HepG2 (cell line): Measurements from ENCODE around the gene HSPA1A. TPM values are rescaled to one million over a fixed set of nuclear protein-coding genes. Genes with fewer than 3 reads are reported as not detected.

Experiments
- ARID3A ChIP-seq: IDR thresholded peaks from 2 replicates; pipeline ENCODE4 v1.6.1; 2012; ENCODE audit warnings: low read depth, low read length, improper control_type of control experiment
- BATF2 ChIP-seq: sonication (generic); formaldehyde crosslinking; IDR thresholded peaks from 2 replicates; pipeline ENCODE4 v1.8.0; 2022; ENCODE audit warnings: mild to moderate bottlenecking, missing genetic modification reagents, moderate library complexity
- ESRRA ChIP-seq: sonication (generic); formaldehyde crosslinking; IDR thresholded peaks from 2 replicates; pipeline ENCODE4 v1.5.1; 2020; ENCODE audit warnings: mild to moderate bottlenecking, low read depth, missing genetic modification reagents
- HMGXB4 ChIP-seq, 2 experiments: sonication (generic) in 1 of 2; formaldehyde crosslinking in 1 of 2; IDR thresholded peaks; 2 replicates each; pipeline versions ENCODE4 v1.4.0 to v1.6.1; 2018 to 2020; ENCODE audit warnings: missing genetic modification reagents in 2 of 2, borderline replicate concordance in 1 of 2, low read depth in 1 of 2, mild to moderate bottlenecking in 1 of 2, missing biosample characterization in 1 of 2
- MLLT10 ChIP-seq: sonication (generic); formaldehyde crosslinking; IDR thresholded peaks from 2 replicates; pipeline ENCODE4 v1.4.0; 2020; ENCODE audit warnings: missing genetic modification reagents
- NCOA2 ChIP-seq: sonication (generic); formaldehyde crosslinking; IDR thresholded peaks from 2 replicates; pipeline ENCODE4 v1.8.0; 2022; ENCODE audit warnings: inconsistent platforms
- U2AF1 ChIP-seq: fragments of 200-400 bp; formaldehyde crosslinking; optimal IDR thresholded peaks from 2 replicates; pipeline ENCODE3; 2017; ENCODE audit warnings: mild to moderate bottlenecking, low read depth, low read length
- ZBTB39 ChIP-seq: sonication (generic); formaldehyde crosslinking; IDR thresholded peaks from 2 replicates; pipeline ENCODE4 v1.5.0; 2020; ENCODE audit warnings: missing genetic modification reagents
- ZFAT ChIP-seq: sonication (generic); formaldehyde crosslinking; conservative IDR thresholded peaks from 2 replicates; pipeline ENCODE4 v1.8.1; 2023; ENCODE audit warnings: missing genetic modification reagents, inconsistent platforms
- ZFP36L1 ChIP-seq: sonication (generic); formaldehyde crosslinking; IDR thresholded peaks from 2 replicates; pipeline ENCODE4 v1.8.0; 2022; ENCODE audit warnings: mild to moderate bottlenecking, missing genetic modification reagents, moderate library complexity
- ZMYM3 ChIP-seq: sonication (generic); formaldehyde crosslinking; IDR thresholded peaks from 2 replicates; pipeline ENCODE4 v1.5.1; 2020; ENCODE audit warnings: mild to moderate bottlenecking, missing genetic modification reagents
- ZNF280B ChIP-seq: sonication (generic); formaldehyde crosslinking; IDR thresholded peaks from 2 replicates; pipeline ENCODE4 v1.5.0; 2020; ENCODE audit warnings: missing genetic modification reagents, mild to moderate bottlenecking, borderline replicate concordance
- ZNF563 ChIP-seq: sonication (generic); formaldehyde crosslinking; IDR thresholded peaks from 2 replicates; pipeline ENCODE4 v1.8.0; 2022; ENCODE audit warnings: mild to moderate bottlenecking, moderate library complexity, missing genetic modification reagents
- ZNF891 ChIP-seq: sonication (generic); formaldehyde crosslinking; IDR thresholded peaks from 2 replicates; pipeline ENCODE4 v1.5.0; 2020; ENCODE audit warnings: mild to moderate bottlenecking, missing genetic modification reagents
- polyA plus RNA-seq, 8 experiments: library from polyadenylated mRNA; depleted of rRNA in 3 of 8; stranded (reverse) in 7 of 8; unstranded in 1 of 8; fragments of >200 nt; fragmentation: Illumina TruSeq in 4 of 8; extraction: Trizol in 4 of 8; gene quantifications; 2 replicates each; pipeline versions ENCODE4 v1.2.1 to v1.2.3, GENCODE V29; 2011 to 2016; ENCODE audit warnings: low read depth in 4 of 8, missing spikeins in 1 of 8, mixed read lengths in 1 of 8; ENCODE audit not compliant: insufficient read depth in 1 of 8
- total RNA-seq, 5 experiments: library from RNA; depleted of rRNA; stranded (reverse); fragments of >200 nt; fragmentation: Illumina TruSeq; extraction: Trizol; gene quantifications; 2 replicates each; pipeline ENCODE4 v1.2.3, GENCODE V29; 2016; ENCODE audit warnings: low read depth in 1 of 5
- TF ChIP-seq, protein P1 (sequence below): sonication (generic); formaldehyde crosslinking; conservative IDR thresholded peaks from 2 replicates; pipeline ENCODE4 v1.4.0; 2020; ENCODE audit warnings: missing genetic modification reagents
- TF ChIP-seq, protein P2 (sequence below): IDR thresholded peaks from 2 replicates; pipeline ENCODE4 v1.6.1; 2016; ENCODE audit warnings: missing genetic modification reagents, missing compliant biosample characterization

HSPA1A gene
- total and polyA plus RNA-seq, 2 of the 13 experiments (the other 11 are each of a cell fraction or from before 2014, with no cell fraction given) = 44.5 to 85.0 TPM

DNA sequence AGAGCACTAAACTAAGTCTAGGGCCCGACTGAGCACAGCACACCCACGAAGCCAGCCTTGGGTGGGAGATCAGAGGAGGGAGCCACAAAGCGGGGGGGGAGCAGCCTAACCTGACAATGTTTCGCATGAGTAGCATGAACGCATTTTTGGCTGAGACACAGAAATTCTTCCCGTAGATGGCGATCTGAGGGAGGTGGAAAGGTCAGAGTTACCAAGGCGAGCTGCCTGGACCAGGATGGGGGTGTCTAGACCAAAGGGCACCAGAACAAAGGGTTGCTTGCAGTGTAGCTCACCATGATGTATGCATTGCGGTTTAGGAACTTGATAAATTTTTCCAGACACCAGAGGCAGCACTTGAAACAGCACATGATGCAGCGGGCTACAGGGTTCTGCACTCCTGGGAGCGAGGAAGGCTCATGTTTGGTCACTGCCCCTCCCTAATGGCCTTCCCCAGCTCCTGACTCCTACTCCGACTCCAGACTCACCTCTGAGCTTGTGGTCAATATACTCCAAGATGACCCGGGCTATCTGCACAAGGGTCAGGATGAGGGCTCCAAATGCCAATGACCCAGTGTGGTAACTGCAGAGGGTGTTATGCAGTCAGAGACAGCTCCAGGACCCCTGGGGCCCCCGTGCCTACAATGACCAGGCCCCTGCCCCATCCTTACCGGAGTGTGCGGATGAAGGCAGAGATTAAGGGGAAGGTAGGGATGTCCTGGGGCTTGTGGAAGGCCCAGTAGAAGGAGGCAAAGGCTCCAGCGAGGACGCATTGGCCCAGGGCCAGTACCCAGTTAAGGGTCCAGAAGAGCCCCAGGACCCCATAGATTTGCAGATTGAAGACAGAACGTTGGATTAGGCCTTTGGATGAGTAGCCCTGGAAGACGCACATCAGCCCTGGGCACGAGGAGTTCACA is 50.1 kb downstream of the HSPA1A start (continued):
- TF ChIP-seq BATF2 = no peak
- TF ChIP-seq ZNF280B (CRISPR knock-in tag) = no peak
- TF ChIP-seq ARID3A = peak; percentile 64
- TF ChIP-seq, protein P1, sequence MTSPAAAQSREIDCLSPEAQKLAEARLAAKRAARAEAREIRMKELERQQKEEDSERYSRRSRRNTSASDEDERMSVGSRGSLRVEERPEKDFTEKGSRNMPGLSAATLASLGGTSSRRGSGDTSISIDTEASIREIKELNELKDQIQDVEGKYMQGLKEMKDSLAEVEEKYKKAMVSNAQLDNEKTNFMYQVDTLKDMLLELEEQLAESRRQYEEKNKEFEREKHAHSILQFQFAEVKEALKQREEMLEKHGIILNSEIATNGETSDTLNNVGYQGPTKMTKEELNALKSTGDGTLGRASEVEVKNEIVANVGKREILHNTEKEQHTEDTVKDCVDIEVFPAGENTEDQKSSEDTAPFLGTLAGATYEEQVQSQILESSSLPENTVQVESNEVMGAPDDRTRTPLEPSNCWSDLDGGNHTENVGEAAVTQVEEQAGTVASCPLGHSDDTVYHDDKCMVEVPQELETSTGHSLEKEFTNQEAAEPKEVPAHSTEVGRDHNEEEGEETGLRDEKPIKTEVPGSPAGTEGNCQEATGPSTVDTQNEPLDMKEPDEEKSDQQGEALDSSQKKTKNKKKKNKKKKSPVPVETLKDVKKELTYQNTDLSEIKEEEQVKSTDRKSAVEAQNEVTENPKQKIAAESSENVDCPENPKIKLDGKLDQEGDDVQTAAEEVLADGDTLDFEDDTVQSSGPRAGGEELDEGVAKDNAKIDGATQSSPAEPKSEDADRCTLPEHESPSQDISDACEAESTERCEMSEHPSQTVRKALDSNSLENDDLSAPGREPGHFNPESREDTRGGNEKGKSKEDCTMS (CRISPR knock-in tag) = no peak
- TF ChIP-seq ZNF563 = no peak
- peak; percentile 93 for TF ChIP-seq NCOA2 (CRISPR knock-in tag)
- TF ChIP-seq ESRRA (CRISPR knock-in tag) = peak; percentile 59; the same call in 1 of the 2 replicates
- no peak for TF ChIP-seq ZNF891 (CRISPR knock-in tag)
- peak; percentile 80 for TF ChIP-seq ZMYM3 (CRISPR knock-in tag)
- TF ChIP-seq ZBTB39 (CRISPR knock-in tag) = no peak
- TF ChIP-seq U2AF1 = no peak
- TF ChIP-seq ZFP36L1 (CRISPR knock-in tag) = no peak
- TF ChIP-seq ZFAT (CRISPR knock-in tag) = no peak
- TF ChIP-seq MLLT10 = no peak
- TF ChIP-seq HMGXB4 (CRISPR knock-in tag; IDR thresholded peaks at IDR 0.05; ENCODE audit: borderline replicate concordance in 1 of 2, low read depth in 1 of 2) = peak; percentile 49 to 72
- TF ChIP-seq, protein P2, sequence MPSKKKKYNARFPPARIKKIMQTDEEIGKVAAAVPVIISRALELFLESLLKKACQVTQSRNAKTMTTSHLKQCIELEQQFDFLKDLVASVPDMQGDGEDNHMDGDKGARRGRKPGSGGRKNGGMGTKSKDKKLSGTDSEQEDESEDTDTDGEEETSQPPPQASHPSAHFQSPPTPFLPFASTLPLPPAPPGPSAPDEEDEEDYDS (CRISPR knock-in tag) = peak; percentile 56
